ENCODE data around the gene GPR173.

Gene GPR173

GRCh38 chrX:53086464-53086863 lies 37.9 kb downstream of the GPR173 start:
- no peak overlapping the region for H3K4me3 ChIP-seq (ENCODE audit: low read depth, low read length)
- DNase-seq (ENCODE audit: low read depth) = no peak

- DNase-seq (ENCODE audit: low read depth) = no peak
- H3K4me3 ChIP-seq (ENCODE audit: low read depth, low read length) = no peak overlapping the region
Observed at GRCh38 chrX:53087388-53087831, 38.8 kb downstream of the GPR173 start.

- peak; percentile 62 for DNase-seq (ENCODE audit: low read depth)
- peak overlapping the region; percentile 33 for H3K4me3 ChIP-seq (ENCODE audit: low read depth, low read length)
Observed at GRCh38 chrX:53088136-53088974, 39.8 kb downstream of the GPR173 start.

GRCh38 chrX:53089224-53089842 lies 40.7 kb downstream of the GPR173 start:
- H3K4me3 ChIP-seq (ENCODE audit: low read depth, low read length) = peak overlapping the region; percentile 33
- DNase-seq (ENCODE audit: low read depth) = no peak

- H3K4me3 ChIP-seq (ENCODE audit: low read depth, low read length) = no peak overlapping the region
- no peak for DNase-seq (ENCODE audit: low read depth)
Observed at GRCh38 chrX:53089925-53090324, 41.3 kb downstream of the GPR173 start.

GRCh38 chrX:53091354-53091753 lies 42.8 kb downstream of the GPR173 start:
- DNase-seq (ENCODE audit: low read depth) = no peak
- H3K4me3 ChIP-seq (ENCODE audit: low read depth, low read length) = no peak overlapping the region

- no peak for DNase-seq (ENCODE audit: low read depth)
- peak overlapping the region; percentile 63 for H3K4me3 ChIP-seq (ENCODE audit: low read depth, low read length)
Observed at GRCh38 chrX:53093177-53093655, 44.6 kb downstream of the GPR173 start.

GRCh38 chrX:53093748-53094581 lies 45.4 kb downstream of the GPR173 start, which contains the start of gene KANTR:
Gene KANTR (plus strand): TSS chrX:53094142. CDS start chrX:53124273, 30,131 bp downstream.
- peak within 1 kb of the TSS; percentile 63 for H3K4me3 ChIP-seq (ENCODE audit: low read depth, low read length)
- peak; percentile 82 for DNase-seq (ENCODE audit: low read depth)

GRCh38 chrX:53094582-53094905 lies 46.0 kb downstream of the GPR173 start:
- peak overlapping the region; percentile 63 for H3K4me3 ChIP-seq (ENCODE audit: low read depth, low read length)
- DNase-seq (ENCODE audit: low read depth) = no peak

GRCh38 chrX:53095796-53096195 lies 47.2 kb downstream of the GPR173 start:
- H3K4me3 ChIP-seq (ENCODE audit: low read depth, low read length) = no peak overlapping the region
- no peak for DNase-seq (ENCODE audit: low read depth)

- no peak overlapping the region for H3K4me3 ChIP-seq (ENCODE audit: low read depth, low read length)
- no peak for DNase-seq (ENCODE audit: low read depth)
Observed at GRCh38 chrX:53114864-53115549, 66.4 kb downstream of the GPR173 start.

GRCh38 chrX:53115550-53115874 lies 66.9 kb downstream of the GPR173 start:
- H3K4me3 ChIP-seq (ENCODE audit: low read depth, low read length) = no peak overlapping the region
- DNase-seq (ENCODE audit: low read depth) = no peak

GRCh38 chrX:53116101-53116500 lies 67.5 kb downstream of the GPR173 start:
- DNase-seq (ENCODE audit: low read depth) = peak; percentile 57
- no peak overlapping the region for H3K4me3 ChIP-seq (ENCODE audit: low read depth, low read length)

GRCh38 chrX:53122013-53122412 lies 73.4 kb downstream of the GPR173 start:
- DNase-seq (ENCODE audit: low read depth) = no peak
- H3K4me3 ChIP-seq (ENCODE audit: low read depth, low read length) = no peak overlapping the region

- H3K4me3 ChIP-seq (ENCODE audit: low read depth, low read length) = no peak overlapping the region
- no peak for DNase-seq (ENCODE audit: low read depth)
Observed at GRCh38 chrX:53125506-53125905, 76.9 kb downstream of the GPR173 start.

- H3K4me3 ChIP-seq (ENCODE audit: low read depth, low read length) = no peak overlapping the region
- no peak for DNase-seq (ENCODE audit: low read depth)
Observed at GRCh38 chrX:53126377-53126776, 77.8 kb downstream of the GPR173 start.

GRCh38 chrX:53128097-53128749 lies 79.6 kb downstream of the GPR173 start:
- no peak overlapping the region for H3K4me3 ChIP-seq (ENCODE audit: low read depth, low read length)
- no peak for DNase-seq (ENCODE audit: low read depth)
